ENCODE data around the gene JPH3. TPM values are rescaled to one million over a fixed set of nuclear protein-coding genes. Genes with fewer than 3 reads are reported as not detected.

Gene JPH3
- total RNA-seq, 1 experiment from 2014 or later, result 1.4 TPM

DNA sequence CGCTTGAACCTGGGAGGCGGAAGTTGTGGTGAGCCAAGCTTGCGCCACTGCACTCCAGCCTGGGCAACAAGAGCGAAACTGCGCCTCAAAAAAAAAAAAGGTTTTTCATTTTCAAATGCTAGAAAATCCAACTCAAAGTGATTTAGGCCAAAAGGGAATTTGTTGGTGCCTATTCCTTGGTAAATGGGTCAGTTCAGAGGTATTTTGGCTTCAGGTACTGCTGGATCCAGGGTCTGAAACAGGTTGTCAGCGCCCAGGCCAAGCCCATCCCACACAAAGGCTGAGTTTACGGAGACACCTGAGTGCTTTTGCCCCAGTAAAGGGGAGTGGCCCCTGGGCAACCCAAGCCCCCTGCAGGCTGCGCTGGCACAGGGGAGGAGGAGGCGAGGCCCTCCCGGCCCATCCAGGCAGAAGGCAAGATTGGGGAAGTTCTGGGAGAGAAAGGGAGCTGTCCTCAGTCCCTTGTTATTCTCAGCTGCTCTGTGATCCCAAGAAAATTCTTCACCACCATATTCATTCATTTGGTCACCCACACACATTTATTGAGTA, 8.5 kb upstream of the JPH3 start:
- no peak for TF ChIP-seq EZH2 (IDR thresholded peaks at IDR 0.05; ENCODE audit: borderline replicate concordance, low read depth, low read length, poor library complexity, severe bottlenecking)
- TF ChIP-seq, protein P1, sequence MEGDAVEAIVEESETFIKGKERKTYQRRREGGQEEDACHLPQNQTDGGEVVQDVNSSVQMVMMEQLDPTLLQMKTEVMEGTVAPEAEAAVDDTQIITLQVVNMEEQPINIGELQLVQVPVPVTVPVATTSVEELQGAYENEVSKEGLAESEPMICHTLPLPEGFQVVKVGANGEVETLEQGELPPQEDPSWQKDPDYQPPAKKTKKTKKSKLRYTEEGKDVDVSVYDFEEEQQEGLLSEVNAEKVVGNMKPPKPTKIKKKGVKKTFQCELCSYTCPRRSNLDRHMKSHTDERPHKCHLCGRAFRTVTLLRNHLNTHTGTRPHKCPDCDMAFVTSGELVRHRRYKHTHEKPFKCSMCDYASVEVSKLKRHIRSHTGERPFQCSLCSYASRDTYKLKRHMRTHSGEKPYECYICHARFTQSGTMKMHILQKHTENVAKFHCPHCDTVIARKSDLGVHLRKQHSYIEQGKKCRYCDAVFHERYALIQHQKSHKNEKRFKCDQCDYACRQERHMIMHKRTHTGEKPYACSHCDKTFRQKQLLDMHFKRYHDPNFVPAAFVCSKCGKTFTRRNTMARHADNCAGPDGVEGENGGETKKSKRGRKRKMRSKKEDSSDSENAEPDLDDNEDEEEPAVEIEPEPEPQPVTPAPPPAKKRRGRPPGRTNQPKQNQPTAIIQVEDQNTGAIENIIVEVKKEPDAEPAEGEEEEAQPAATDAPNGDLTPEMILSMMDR (conservative IDR thresholded peaks at IDR 0.05; ENCODE audit: low read depth, low read length), result no peak
- H3K27ac ChIP-seq (ENCODE audit: low read depth, low read length, poor library complexity, severe bottlenecking), result no peak overlapping the region
- DNase-seq (ENCODE audit: low spot score), result no peak
- CTCF ChIA-PET, result no interaction called here
- H3K4me3 ChIP-seq (ENCODE audit: low read depth, low read length, poor library complexity, severe bottlenecking), result no peak overlapping the region
- BruUV-seq (replicated peaks), result no TSS peak
- intact Hi-C loops (cut with micrococcal nuclease; ENCODE audit: unreplicated experiment), result no loop called here
- POLR2A ChIA-PET (ENCODE audit: low non-redundant PET), result no interaction called here
- H3K27me3 ChIP-seq (replicated peaks; ENCODE audit: insufficient read depth, low read depth, low read length, poor library complexity), result peaks cover 16% of the 10 kb centered on the region
- no peaks in the 10 kb centered on the region for H3K4me1 ChIP-seq (ENCODE audit: insufficient read depth, low read length, poor library complexity, severe bottlenecking)
- H3K36me3 ChIP-seq (ENCODE audit: insufficient read depth, low read length, poor library complexity, severe bottlenecking), result no peaks in the 10 kb centered on the region
- H3K9me3 ChIP-seq (ENCODE audit: low read depth, low read length, poor library complexity, severe bottlenecking), result no peaks in the 10 kb centered on the region

- CTCF ChIA-PET, result no interaction called here
- Histone ChIP-seq H3K27ac (ENCODE audit: low read depth, low read length, poor library complexity, severe bottlenecking) (no peak overlapping the region), H3K4me1 (ENCODE audit: insufficient read depth, low read length, poor library complexity, severe bottlenecking) (no peaks in the 10 kb centered on the region), H3K9me3 (ENCODE audit: low read depth, low read length, poor library complexity, severe bottlenecking) (no peaks in the 10 kb centered on the region), H3K4me3 (ENCODE audit: low read depth, low read length, poor library complexity, severe bottlenecking) (no peak overlapping the region), H3K27me3 (replicated peaks; ENCODE audit: insufficient read depth, low read depth, low read length, poor library complexity) (peaks cover 35% of the 10 kb centered on the region), H3K36me3 (ENCODE audit: insufficient read depth, low read length, poor library complexity, severe bottlenecking) (no peaks in the 10 kb centered on the region)
- TF ChIP-seq EZH2 (IDR thresholded peaks at IDR 0.05; ENCODE audit: borderline replicate concordance, low read depth, low read length, poor library complexity, severe bottlenecking), result no peak
- TF ChIP-seq, protein P1 (conservative IDR thresholded peaks at IDR 0.05; ENCODE audit: low read depth, low read length), result no peak
- intact Hi-C loops (cut with micrococcal nuclease; ENCODE audit: unreplicated experiment), result no loop called here
- no peak for DNase-seq (ENCODE audit: low spot score)
- no TSS peak for BruUV-seq (replicated peaks)
- POLR2A ChIA-PET (ENCODE audit: low non-redundant PET), result no interaction called here
These were observed 6.6 kb upstream of the JPH3 start for GRCh38 chr16:87595712-87596111.

DNA sequence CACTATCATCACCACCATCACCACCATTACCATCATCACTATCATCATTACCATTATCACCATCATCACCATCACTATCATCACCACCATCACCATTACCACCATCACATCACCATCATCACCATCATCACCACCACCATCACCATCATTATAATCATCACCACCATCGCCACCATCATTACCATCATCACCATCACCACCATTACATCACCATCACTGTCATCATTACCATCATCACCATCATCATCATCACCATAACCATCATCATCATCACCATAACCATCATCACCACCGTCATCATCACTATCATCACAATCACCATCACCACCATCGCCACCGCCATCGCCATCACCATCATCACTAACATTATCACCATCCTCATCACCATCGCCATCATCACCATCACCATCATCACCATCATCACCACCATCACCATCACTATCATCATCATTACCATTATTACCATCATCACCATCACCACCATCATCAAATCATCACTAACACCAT, 4.9 kb upstream of the JPH3 start:
- Histone ChIP-seq H3K4me1 (ENCODE audit: insufficient read depth, low read length, poor library complexity, severe bottlenecking) (no peaks in the 10 kb centered on the region), H3K27ac (ENCODE audit: low read depth, low read length, poor library complexity, severe bottlenecking) (no peak overlapping the region), H3K4me3 (ENCODE audit: low read depth, low read length, poor library complexity, severe bottlenecking) (no peak overlapping the region), H3K36me3 (ENCODE audit: insufficient read depth, low read length, poor library complexity, severe bottlenecking) (no peaks in the 10 kb centered on the region), H3K9me3 (ENCODE audit: low read depth, low read length, poor library complexity, severe bottlenecking) (no peaks in the 10 kb centered on the region), H3K27me3 (replicated peaks; ENCODE audit: insufficient read depth, low read depth, low read length, poor library complexity) (peaks cover 44% of the 10 kb centered on the region)
- intact Hi-C loops (cut with micrococcal nuclease; ENCODE audit: unreplicated experiment), result no loop called here
- BruUV-seq (replicated peaks), result no TSS peak
- CTCF ChIA-PET, result no interaction called here
- DNase-seq (ENCODE audit: low spot score), result no peak
- TF ChIP-seq, protein P1 (conservative IDR thresholded peaks at IDR 0.05; ENCODE audit: low read depth, low read length), result no peak
- TF ChIP-seq EZH2 (IDR thresholded peaks at IDR 0.05; ENCODE audit: borderline replicate concordance, low read depth, low read length, poor library complexity, severe bottlenecking), result no peak
- POLR2A ChIA-PET (ENCODE audit: low non-redundant PET), result no interaction called here

Measured in A673 (cell line).